Upper lobe of left lung (tissue), 4 donors: ENCODE results near the gene TMCC1.

Experiments used
- CTCF ChIP-seq, 6 experiments: fragments of 450-650 bp in 4 of 6; fragments of 200-600 bp in 2 of 6; sonication (generic) in 2 of 6; IDR thresholded peaks; one replicate each; pipeline ENCODE4 v1.5.1; 2016 to 2019; ENCODE audit warnings: antibody characterized with exemption in 6 of 6
- POLR2A ChIP-seq, 4 donors: fragments of 450-650 bp; IDR thresholded peaks; one replicate each; pipeline ENCODE4 v1.5.1; 2016 to 2017; ENCODE audit warnings: antibody characterized with exemption in 4 of 4, mild to moderate bottlenecking in 2 of 4
- POLR2AphosphoS5 ChIP-seq, 2 donors: sonication (generic); formaldehyde crosslinking; IDR thresholded peaks; one replicate each; pipeline ENCODE4 v1.5.1; 2017; ENCODE audit warnings: antibody characterized with exemption in 2 of 2

- TF ChIP-seq POLR2AphosphoS5 (IDR thresholded peaks at IDR 0.05) (no peak), CTCF (IDR thresholded peaks at IDR 0.05) (no peak), POLR2A (IDR thresholded peaks at IDR 0.05) (no peak)
These were observed 127.4 kb downstream of the TMCC1 start for GRCh38 chr3:129766135-129766534.
